ENCODE data around the gene ELAVL4.

ELAVL4 gene

DNA sequence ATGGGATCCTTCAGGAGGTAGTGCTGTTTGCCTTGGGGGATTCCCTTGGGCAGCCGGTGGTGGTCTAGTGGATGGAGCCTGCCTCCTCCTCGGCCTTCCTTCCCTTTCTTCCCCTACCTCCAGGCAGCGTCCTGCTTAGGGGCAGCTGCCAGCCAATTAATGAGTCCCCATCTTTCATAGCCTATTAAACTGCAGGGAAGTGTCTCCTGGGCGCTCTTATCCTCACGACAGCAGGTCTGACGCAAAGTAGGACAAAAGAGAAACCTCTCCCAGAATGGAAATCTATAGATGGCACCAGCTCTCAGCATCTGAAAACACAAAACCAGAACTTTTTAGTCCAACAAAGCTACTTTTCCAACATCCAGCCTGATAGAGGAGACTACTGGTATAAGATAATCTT lies 69.3 kb downstream of the ELAVL4 start:
- no peak for FAIRE-seq
- TF ChIP-seq POLR2A (IDR thresholded peaks at IDR 0.05; ENCODE audit: low read depth, low read length), result no peak
- no peak for DNase-seq (ENCODE audit: insufficient read length, low spot score)

DNA sequence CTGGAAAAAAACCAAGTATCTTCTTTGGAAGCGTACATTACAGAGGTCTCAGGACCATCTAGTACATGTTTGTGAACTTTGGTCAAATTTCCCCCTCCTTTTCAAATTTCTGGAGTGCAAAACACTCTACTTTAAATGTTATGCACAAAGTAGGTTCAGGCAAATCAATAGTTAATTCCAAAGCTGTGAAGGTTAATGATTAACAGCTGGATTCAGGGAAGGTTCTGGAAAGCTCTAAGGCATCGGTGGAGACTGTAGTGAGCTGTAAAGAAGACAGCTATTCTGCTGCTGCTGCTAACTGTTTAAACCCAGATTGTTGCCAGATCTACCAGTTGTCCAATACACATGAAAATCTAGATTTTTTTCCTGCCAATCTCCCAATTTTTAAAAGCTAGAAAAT lies 70.9 kb downstream of the ELAVL4 start:
- DNase-seq (ENCODE audit: insufficient read length, low spot score) (no peak), FAIRE-seq (no peak)
- TF ChIP-seq POLR2A (IDR thresholded peaks at IDR 0.05; ENCODE audit: low read depth, low read length), result no peak

DNA sequence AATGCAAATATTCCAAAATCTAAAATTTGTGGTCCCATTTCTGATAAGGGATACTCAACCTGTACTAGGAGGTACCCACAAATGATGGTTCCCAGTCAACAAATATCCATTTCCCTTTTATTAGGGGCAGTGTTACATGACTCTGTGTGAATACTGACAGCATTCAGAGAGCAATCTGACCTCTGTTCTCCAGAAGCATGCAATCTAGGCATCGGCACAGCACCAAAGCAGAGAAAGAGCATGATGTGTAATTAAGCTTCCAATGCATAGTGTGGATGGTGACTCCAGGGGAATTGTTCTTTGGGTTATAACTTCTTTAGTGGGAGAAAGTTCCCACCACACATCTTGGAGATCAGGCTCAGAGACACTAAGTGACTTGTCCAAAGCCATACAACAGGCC lies 71.6 kb downstream of the ELAVL4 start:
- TF ChIP-seq POLR2A (IDR thresholded peaks at IDR 0.05; ENCODE audit: low read depth, low read length), result no peak
- no peak for DNase-seq (ENCODE audit: insufficient read length, low spot score)
- FAIRE-seq, result no peak

DNA sequence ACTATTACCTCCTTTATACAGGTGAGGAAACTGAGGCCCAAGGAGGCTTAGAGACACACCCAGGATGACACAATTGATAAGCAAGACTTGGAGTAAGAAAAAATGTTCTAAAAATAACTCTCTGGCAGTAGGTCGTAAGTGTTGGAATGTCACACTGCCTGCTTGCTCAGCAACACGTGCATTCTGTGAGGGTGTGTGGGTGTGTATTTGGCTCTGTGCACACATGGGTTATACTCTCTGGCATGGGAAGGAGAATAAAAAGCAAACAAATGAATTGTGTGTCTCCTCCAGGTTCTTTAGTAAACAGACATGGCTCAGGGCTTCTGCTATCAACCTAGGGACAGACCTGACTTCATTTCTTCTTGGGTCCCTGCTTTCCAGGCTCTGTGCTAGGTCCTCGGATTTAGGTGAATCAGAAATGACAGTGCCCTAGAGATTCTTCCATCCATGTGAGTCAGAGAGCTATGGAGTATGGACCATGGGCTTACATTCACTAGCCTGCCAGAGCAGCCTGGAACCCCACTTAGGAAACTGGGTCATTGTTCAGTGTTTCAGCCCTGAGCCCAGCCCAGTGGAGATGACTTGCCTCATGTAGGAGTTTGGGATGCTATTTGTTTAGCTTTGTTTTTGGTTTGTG lies 72.4 kb downstream of the ELAVL4 start:
- TF ChIP-seq POLR2A (IDR thresholded peaks at IDR 0.05; ENCODE audit: low read depth, low read length), result no peak
- FAIRE-seq (no peak), DNase-seq (ENCODE audit: insufficient read length, low spot score) (no peak)

DNA sequence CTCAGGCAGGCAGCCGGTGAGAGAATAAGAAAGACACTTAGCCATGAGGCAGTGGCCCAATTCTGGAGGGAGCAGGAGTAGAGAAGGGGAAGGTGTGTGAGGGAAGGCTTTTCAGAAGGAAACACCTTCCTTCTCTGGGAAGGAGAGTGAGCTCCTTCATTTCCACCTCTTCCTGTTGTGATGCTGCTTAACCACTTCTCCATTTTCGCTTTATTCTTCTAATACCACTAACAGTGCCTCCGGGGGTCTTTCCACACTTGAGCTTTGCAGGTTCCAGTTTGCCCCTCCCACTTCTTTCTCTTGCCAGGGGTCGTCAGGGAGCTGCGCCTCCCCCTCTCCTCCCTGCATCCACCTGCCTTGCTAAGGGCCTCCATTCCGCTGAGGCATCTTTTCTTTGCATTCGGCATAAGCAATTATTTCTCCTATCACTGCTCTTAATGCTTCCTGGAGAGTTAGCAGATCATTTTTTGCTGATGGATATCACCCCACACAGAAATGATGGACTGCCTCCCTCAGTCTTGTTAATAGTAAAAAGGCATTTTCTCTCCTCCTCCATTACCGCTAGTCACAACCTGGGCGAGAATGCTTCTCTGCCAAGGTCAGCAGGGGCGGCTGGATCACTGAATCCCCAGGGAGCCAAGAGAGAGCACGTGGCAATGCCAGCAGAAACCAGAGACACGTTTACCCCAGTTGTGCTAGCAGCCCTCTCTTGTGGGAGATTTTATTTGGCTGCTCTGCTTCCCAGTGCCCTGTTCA lies 74.8 kb downstream of the ELAVL4 start:
- FAIRE-seq (no peak), DNase-seq (ENCODE audit: insufficient read length, low spot score) (no peak)
- no peak for TF ChIP-seq POLR2A (IDR thresholded peaks at IDR 0.05; ENCODE audit: low read depth, low read length)

DNA sequence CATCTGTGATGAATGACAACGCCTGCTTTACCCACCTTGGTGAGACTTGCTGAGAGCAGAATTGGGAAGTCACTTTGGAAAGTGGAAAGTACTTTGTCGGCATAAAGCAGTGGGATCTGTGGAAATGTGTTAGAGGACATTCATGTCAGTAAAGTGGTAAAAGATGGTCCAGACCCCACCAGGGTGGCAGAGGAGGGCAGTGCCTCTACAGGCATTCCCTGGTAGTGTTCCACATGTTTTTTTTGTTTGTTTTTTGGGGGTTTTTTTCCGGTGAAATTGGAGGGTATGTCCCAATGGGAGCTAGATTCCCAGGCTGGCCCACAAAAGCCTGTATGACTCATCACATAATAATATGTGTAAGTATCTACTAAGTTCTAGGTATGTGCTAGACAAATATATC lies 80.6 kb downstream of the ELAVL4 start:
- DNase-seq (ENCODE audit: insufficient read length, low spot score), result no peak
- no peak for TF ChIP-seq POLR2A (IDR thresholded peaks at IDR 0.05; ENCODE audit: low read depth, low read length)
- no peak for FAIRE-seq

DNA sequence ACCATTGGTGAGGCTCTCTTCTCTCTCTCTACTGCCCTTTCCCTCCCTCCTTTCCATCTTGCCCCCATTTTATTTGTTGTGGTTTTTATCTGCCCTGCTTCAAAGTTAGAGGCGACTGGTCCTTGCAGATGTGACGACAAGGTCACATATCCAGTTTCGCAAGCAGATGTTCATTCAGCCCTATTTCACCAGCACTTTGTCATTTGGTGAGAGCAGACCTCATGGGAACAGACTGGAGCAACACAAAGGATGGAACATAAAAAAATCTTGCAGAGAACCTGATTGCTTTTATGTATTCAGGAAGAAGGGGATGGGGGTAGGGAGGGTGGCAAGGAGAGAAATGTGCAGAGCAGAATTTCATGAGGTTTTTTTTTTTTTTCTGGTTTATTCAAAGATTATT lies 84.3 kb downstream of the ELAVL4 start:
- FAIRE-seq (no peak), DNase-seq (ENCODE audit: insufficient read length, low spot score) (no peak)
- TF ChIP-seq POLR2A (IDR thresholded peaks at IDR 0.05; ENCODE audit: low read depth, low read length), result no peak

DNA sequence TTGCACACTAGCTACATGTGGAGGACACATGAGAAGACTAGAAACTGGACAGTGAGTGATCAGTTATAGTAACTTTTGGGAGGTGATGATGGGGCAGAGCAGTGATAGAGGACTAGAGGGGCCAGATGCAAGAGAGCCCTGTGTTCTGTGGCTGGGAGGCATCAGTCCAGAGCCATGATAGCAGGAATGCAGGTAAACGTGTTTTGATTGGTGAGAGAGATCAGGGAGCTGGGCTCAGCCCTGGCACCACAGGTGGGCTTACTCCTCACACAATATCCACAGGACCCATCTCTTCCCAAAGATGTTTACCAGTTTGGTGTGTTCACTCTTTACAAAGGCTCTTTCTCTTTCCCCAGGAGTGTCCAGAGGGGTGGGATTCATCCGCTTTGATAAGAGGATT lies 86.5 kb downstream of the ELAVL4 start:
- no peak for TF ChIP-seq POLR2A (IDR thresholded peaks at IDR 0.05; ENCODE audit: low read depth, low read length)
- FAIRE-seq (no peak), DNase-seq (ENCODE audit: insufficient read length, low spot score) (no peak)

DNA sequence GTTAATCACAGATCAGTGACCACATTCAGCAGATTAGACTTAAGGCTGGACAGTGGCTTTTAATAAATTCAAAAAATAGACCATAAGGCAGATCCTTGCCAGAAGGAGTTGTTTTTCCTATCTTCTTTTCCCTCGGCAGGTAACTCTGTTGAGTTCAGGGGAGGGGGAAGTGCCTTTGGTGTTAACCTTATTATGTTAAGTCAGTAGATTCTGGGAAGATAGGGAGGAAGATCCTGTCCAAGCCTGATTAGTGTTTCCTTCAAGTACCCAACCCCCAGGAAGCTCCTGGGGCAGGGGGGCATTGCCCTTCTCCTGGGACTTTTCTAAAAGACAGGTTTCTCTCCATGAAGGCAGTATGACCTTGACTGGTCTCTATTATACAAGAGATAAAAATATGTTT lies 87.4 kb downstream of the ELAVL4 start:
- FAIRE-seq, result no peak
- TF ChIP-seq POLR2A (IDR thresholded peaks at IDR 0.05; ENCODE audit: low read depth, low read length), result no peak
- no peak for DNase-seq (ENCODE audit: insufficient read length, low spot score)

DNA sequence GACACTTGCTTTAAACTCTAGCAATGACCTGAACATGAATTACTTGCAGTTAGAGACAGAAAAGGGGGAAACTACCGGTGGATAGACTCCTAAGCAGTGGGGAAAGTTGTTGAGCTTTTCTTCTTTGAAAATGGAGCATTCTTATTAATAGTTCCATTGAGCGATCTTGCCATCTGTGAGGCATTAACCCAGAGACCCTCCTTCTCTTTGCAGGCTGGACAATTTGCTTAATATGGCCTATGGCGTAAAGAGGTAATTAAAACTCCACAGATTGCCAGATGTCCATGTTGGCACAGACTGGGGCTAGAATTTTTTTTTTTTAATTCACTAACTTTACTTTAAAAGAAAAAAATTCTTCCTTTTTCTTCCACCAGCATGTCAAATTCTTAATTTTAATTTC lies 88.5 kb downstream of the ELAVL4 start:
- DNase-seq (ENCODE audit: insufficient read length, low spot score) (no peak), FAIRE-seq (no peak)
- no peak for TF ChIP-seq POLR2A (IDR thresholded peaks at IDR 0.05; ENCODE audit: low read depth, low read length)

DNA sequence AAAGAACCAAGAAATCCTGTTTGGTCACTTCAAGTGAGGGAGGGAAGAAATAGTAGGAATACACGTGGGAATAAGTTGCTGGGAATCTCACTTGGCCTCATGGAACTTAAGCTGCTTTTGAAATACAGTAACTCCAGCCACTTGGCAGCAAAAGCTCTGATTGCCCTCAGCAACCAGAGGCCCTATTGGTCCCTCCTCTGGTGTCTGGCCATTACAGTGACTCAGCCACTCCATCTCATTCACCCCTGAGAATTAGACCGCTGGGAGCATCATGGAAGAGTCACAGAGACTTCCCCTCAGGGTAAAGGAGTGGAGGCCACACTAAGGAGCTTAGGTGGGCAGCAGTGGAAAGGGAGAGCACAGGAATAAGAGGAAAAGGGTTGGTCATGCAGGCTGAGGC lies 99.6 kb downstream of the ELAVL4 start:
- TF ChIP-seq POLR2A (IDR thresholded peaks at IDR 0.05; ENCODE audit: low read depth, low read length), result no peak
- FAIRE-seq (no peak), DNase-seq (ENCODE audit: insufficient read length, low spot score) (no peak)

DNA sequence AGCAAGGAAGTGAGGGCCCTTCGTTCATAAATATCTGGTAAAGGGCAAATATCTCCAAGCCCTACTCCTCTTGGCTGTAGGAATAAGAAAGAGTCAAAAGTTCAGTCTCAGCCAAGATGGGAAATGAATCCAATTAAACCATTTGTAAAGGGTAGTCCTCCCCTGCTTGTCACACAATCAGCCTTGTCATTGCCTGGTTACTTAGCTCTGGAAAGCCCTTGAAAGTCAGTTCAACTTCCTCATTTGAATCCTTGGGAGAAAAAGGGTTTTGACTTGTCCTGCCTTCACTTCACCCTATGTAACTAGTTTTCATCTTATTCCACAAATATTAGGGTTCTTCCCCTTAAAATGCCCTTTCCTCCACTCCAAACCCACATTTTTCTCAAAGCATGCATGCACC lies 100.0 kb downstream of the ELAVL4 start:
- FAIRE-seq (no peak), DNase-seq (ENCODE audit: insufficient read length, low spot score) (no peak)
- no peak for TF ChIP-seq POLR2A (IDR thresholded peaks at IDR 0.05; ENCODE audit: low read depth, low read length)

DNA sequence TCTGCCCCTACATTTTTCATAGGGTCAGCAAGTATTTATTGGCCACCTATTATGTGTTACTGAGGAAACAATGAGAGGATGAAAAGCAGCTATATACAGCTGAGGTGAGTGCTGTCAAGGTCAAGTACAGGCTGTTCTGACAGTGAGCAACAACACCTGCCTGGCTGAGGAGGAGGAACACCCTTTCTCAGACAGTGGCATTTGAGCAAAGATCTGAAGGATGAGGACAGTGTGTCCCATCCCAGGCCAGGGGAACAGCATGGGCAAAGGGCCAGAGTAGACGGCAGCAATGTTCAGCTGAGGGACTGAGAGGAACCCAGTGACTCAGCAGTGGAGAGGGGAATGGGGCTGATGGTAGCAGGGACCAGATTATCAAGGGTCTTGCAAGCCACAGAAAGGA lies 101.0 kb downstream of the ELAVL4 start:
- DNase-seq (ENCODE audit: insufficient read length, low spot score) (no peak), FAIRE-seq (no peak)
- TF ChIP-seq POLR2A (IDR thresholded peaks at IDR 0.05; ENCODE audit: low read depth, low read length), result no peak

DNA sequence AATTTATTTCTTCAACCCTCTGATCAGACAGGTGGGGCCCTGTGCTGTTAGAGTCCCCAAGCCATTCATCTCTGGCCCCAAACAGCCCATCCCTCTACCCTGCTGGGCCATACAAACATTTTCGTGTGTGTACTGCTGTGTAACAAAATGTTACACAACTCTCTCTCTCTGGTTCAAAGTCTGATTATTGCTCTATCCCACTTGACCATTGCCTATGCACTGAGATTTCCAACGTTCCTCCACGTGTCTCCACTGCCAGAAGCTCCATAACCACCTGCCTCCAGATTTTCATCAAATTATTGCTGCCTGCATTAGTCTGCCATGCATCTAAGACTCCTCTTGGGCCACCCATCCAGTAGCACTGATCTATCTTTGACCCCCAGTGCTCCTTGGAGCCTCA lies 104.8 kb downstream of the ELAVL4 start:
- FAIRE-seq, result no peak
- TF ChIP-seq POLR2A (IDR thresholded peaks at IDR 0.05; ENCODE audit: low read depth, low read length), result no peak

DNA sequence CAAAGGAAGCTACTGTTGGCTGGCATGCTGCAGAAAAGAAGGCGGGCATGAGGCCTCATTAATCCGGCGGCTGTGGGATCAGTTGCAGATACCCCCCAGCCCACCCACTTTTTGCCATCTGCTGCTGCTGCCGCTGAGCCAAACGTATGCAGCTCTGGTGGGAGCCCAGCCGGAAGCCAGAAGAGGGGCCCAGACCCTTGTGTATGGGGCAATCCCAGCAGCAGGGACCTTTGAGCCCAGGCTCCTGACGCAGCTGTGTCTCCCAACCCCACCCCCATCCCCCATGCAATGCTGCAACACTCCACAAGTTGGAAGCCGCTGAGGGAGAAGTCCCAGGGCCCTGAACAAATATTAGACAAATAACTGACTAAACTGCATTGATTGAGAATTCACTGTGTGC lies 106.0 kb downstream of the ELAVL4 start:
- no peak for DNase-seq (ENCODE audit: insufficient read length, low spot score)
- FAIRE-seq, result no peak
- no peak for TF ChIP-seq POLR2A (IDR thresholded peaks at IDR 0.05; ENCODE audit: low read depth, low read length)

More for the DNA sequence above, 104.8 kb downstream of the ELAVL4 start:
- no peak for DNase-seq (ENCODE audit: insufficient read length, low spot score)

All from H54 (cell line).